HG03457 (cell line): ENCODE results near the gene TUBGCP6.

Source experiments
- ATAC-seq: cut with Tn5 transposase; IDR thresholded peaks from one replicate; pipeline ENCODE4 v1.9.1; 2021; ENCODE audit warnings: moderate number of reproducible peaks; ENCODE audit not compliant: unreplicated experiment

Gene TUBGCP6

GRCh38 chr22:50251477-50252081, 6.8 kb upstream of the TUBGCP6 start:
- ATAC-seq: no peak

- ATAC-seq: no peak
Observed at GRCh38 chr22:50250555-50251476, 6.0 kb upstream of the TUBGCP6 start, which contains the start of gene HDAC10. Gene HDAC10, minus strand, starts transcription at chr22:50251265. Its CDS starts 233 bp downstream, at chr22:50251032.

- no peak for ATAC-seq
Observed at GRCh38 chr22:50250249-50250554, 5.4 kb upstream of the TUBGCP6 start.

- ATAC-seq: no peak
Observed at GRCh38 chr22:50249341-50250248, 4.8 kb upstream of the TUBGCP6 start.

GRCh38 chr22:50248196-50249081, 3.6 kb upstream of the TUBGCP6 start:
- ATAC-seq: no peak

- no peak for ATAC-seq
Observed at GRCh38 chr22:50247748-50248147, 2.9 kb upstream of the TUBGCP6 start.

GRCh38 chr22:50246242-50247175, 1.7 kb upstream of the TUBGCP6 start:
- ATAC-seq: no peak

- ATAC-seq: no peak
Observed at GRCh38 chr22:50245214-50246072, 620 bp upstream of the TUBGCP6 start.

- no peak for ATAC-seq
Observed at GRCh38 chr22:50243685-50244419, 971 bp downstream of the TUBGCP6 start.

- no peak for ATAC-seq
Observed at GRCh38 chr22:50242406-50242949, 2.3 kb downstream of the TUBGCP6 start.

GRCh38 chr22:50238755-50239154, 6.1 kb downstream of the TUBGCP6 start:
- ATAC-seq: no peak

GRCh38 chr22:50236731-50237409, 8.0 kb downstream of the TUBGCP6 start:
- ATAC-seq: no peak

GRCh38 chr22:50233223-50233622, 11.6 kb downstream of the TUBGCP6 start:
- ATAC-seq: no peak

GRCh38 chr22:50232481-50233151, 12.2 kb downstream of the TUBGCP6 start:
- ATAC-seq: no peak

GRCh38 chr22:50229370-50229769, 15.5 kb downstream of the TUBGCP6 start:
- no peak for ATAC-seq

- ATAC-seq: no peak
Observed at GRCh38 chr22:50228366-50228765, 16.5 kb downstream of the TUBGCP6 start.
